ENCODE data around the gene KCNH8.

Gene KCNH8

GRCh38 chr3:19250959-19251610 is 102.8 kb downstream of the KCNH8 start:
- DNase-seq (ENCODE audit: low read depth in 2 of 2), result no peak

- DNase-seq (ENCODE audit: low read depth in 2 of 2), result no peak
These were observed 105.9 kb downstream of the KCNH8 start for GRCh38 chr3:19254189-19254588.

GRCh38 chr3:19254784-19255338 is 106.6 kb downstream of the KCNH8 start:
- no peak for DNase-seq (ENCODE audit: low read depth in 2 of 2)

GRCh38 chr3:19256313-19256712 is 108.0 kb downstream of the KCNH8 start:
- no peak for DNase-seq (ENCODE audit: low read depth in 2 of 2)

GRCh38 chr3:19263606-19264005 is 115.3 kb downstream of the KCNH8 start:
- DNase-seq (ENCODE audit: low read depth in 2 of 2), result no peak

- no peak for DNase-seq (ENCODE audit: low read depth in 2 of 2)
These were observed 116.1 kb downstream of the KCNH8 start for GRCh38 chr3:19264424-19264823.

- no peak for DNase-seq (ENCODE audit: low read depth in 2 of 2)
These were observed 118.7 kb downstream of the KCNH8 start for GRCh38 chr3:19267040-19267439.

- DNase-seq (ENCODE audit: low read depth in 2 of 2), result no peak
These were observed 122.2 kb downstream of the KCNH8 start for GRCh38 chr3:19270481-19270880.

GRCh38 chr3:19272296-19272695 is 124.0 kb downstream of the KCNH8 start:
- DNase-seq (ENCODE audit: low read depth in 2 of 2), result no peak

- DNase-seq (ENCODE audit: low read depth in 2 of 2), result no peak
These were observed 124.8 kb downstream of the KCNH8 start for GRCh38 chr3:19273091-19273490.

- no peak for DNase-seq (ENCODE audit: low read depth in 2 of 2)
These were observed 126.3 kb downstream of the KCNH8 start for GRCh38 chr3:19274576-19274975.

- DNase-seq (ENCODE audit: low read depth in 2 of 2), result no peak
These were observed 136.7 kb downstream of the KCNH8 start for GRCh38 chr3:19284974-19285373.

GRCh38 chr3:19293295-19293694 is 145.0 kb downstream of the KCNH8 start:
- DNase-seq (ENCODE audit: low read depth in 2 of 2), result no peak

- DNase-seq (ENCODE audit: low read depth in 2 of 2), result no peak
These were observed 146.9 kb downstream of the KCNH8 start for GRCh38 chr3:19295208-19295607.

- DNase-seq (ENCODE audit: low read depth in 2 of 2), result no peak
These were observed 183.6 kb downstream of the KCNH8 start for GRCh38 chr3:19331931-19332330.

GRCh38 chr3:19334120-19334519 is 185.8 kb downstream of the KCNH8 start:
- DNase-seq (ENCODE audit: low read depth in 2 of 2), result no peak

- DNase-seq (ENCODE audit: low read depth in 2 of 2), result no peak
These were observed 190.5 kb downstream of the KCNH8 start for GRCh38 chr3:19338769-19339168.

GRCh38 chr3:19342389-19342788 is 194.1 kb downstream of the KCNH8 start:
- no peak for DNase-seq (ENCODE audit: low read depth in 2 of 2)

GRCh38 chr3:19346759-19347158 is 198.4 kb downstream of the KCNH8 start:
- no peak for DNase-seq (ENCODE audit: low read depth in 2 of 2)

- no peak for DNase-seq (ENCODE audit: low read depth in 2 of 2)
These were observed 199.4 kb downstream of the KCNH8 start for GRCh38 chr3:19347671-19348070.

- no peak for DNase-seq (ENCODE audit: low read depth in 2 of 2)
These were observed 200.2 kb downstream of the KCNH8 start for GRCh38 chr3:19348500-19348899.

- no peak for DNase-seq (ENCODE audit: low read depth in 2 of 2)
These were observed 200.7 kb downstream of the KCNH8 start for GRCh38 chr3:19348941-19349564.

GRCh38 chr3:19357947-19358346 is 209.6 kb downstream of the KCNH8 start:
- no peak for DNase-seq (ENCODE audit: low read depth in 2 of 2)
